Measurements from ENCODE around the gene KANK2.

Gene KANK2

GRCh38 chr19:11232555-11232954 lies 35.2 kb upstream of the KANK2 start:
- TF ChIP-seq CTCF (IDR thresholded peaks at IDR 0.05), result no peak

- no peak for TF ChIP-seq CTCF (IDR thresholded peaks at IDR 0.05)
These were observed 33.5 kb upstream of the KANK2 start for GRCh38 chr19:11230621-11231386.

GRCh38 chr19:11227195-11227886 lies 30.0 kb upstream of the KANK2 start:
- TF ChIP-seq CTCF (IDR thresholded peaks at IDR 0.05), result no peak

GRCh38 chr19:11226716-11227166 lies 29.4 kb upstream of the KANK2 start:
- no peak for TF ChIP-seq CTCF (IDR thresholded peaks at IDR 0.05)

GRCh38 chr19:11225815-11226214 lies 28.5 kb upstream of the KANK2 start:
- no peak for TF ChIP-seq CTCF (IDR thresholded peaks at IDR 0.05)

- no peak for TF ChIP-seq CTCF (IDR thresholded peaks at IDR 0.05)
These were observed 27.8 kb upstream of the KANK2 start for GRCh38 chr19:11225172-11225571.

- no peak for TF ChIP-seq CTCF (IDR thresholded peaks at IDR 0.05)
These were observed 27.1 kb upstream of the KANK2 start for GRCh38 chr19:11224429-11224828.

Data from LNCAP (cell line).